NCI-H510A (cell line): Measurements from ENCODE around the gene PHF1.
A peak's percentile ranks its signal among the peaks of the same experiment; 100 is the strongest.
"Not testable (repeated sequence)": the region's sequence is repeated elsewhere in the genome, so short reads cannot be mapped to it uniquely, and the experiment has no call there.

ENCODE experiments used
- DNase-seq: peaks from one replicate; lab custom pipeline; 2025; lab: John Stamatoyannopoulos, UW

Gene PHF1

DNA sequence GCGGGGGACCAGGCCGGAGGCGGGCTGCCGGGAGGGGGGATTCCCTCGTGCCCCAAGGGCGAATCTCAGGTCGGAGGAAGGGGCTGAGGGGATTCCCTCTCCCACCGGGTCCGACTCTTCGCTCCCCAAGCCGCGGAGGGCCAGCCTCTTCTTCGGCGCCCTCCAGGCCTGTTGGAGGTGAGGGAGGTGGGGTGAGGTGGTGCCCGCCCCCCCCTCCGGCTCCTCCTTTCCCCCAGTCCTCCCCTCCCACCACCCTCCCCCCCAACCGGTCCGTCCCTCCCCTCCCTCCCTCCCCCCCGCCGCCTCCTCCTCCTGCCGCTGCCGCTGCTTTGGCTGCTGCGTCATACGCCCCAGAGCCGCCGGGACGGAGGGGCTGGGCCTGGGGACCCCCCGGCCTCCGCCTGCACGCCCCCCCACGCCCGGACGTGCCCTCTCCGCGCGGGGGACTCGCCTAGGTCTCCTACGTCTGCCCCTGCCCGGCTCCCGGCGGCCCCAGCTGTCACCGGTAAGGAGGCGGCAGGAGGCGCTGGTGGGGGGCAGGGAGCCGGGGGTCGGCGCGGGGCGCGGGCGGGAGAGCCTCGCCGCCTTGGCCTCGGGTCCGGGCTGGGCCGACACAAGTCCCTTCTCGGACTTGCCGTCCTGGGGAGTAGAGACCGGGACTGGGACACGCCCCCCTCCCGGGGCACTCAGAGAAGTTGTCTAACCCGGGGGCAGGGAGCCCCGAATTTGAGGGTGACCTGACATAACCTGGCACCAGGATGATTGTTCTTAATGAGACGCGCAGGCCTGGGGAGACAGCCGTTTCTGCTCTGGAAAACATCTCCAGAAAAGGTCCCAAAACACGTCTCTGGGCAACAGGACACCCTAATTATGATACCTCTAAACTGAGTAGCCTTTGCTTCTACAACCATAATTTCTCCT, at the start of gene PHF1:
Gene PHF1, plus strand, starts transcription at position 304 of the 921 bp plus-strand sequence. CDS start 1,250 bp downstream, outside the sequence.
- peak; percentile 89 for DNase-seq

DNA sequence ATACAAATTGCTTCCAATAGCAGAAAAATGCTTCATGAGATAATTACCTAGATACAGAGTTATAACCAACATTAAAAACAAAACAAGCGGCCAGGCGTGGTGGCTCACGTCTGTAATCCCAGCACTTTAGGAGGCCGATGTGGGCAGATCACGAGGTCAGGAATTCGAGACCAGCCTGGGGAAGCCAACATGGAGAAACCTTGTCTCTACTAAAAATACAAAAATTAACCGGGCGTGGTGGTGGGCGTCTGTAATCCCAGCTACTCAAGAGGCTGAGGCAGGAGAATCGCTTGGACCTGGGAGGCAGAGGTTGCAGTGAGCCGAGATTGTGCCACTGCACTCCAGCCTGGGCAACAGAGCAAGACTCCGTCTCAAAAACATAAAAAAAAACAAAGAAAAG, 47.3 kb upstream of the PHF1 start:
- not testable (repeated sequence) for DNase-seq

DNA sequence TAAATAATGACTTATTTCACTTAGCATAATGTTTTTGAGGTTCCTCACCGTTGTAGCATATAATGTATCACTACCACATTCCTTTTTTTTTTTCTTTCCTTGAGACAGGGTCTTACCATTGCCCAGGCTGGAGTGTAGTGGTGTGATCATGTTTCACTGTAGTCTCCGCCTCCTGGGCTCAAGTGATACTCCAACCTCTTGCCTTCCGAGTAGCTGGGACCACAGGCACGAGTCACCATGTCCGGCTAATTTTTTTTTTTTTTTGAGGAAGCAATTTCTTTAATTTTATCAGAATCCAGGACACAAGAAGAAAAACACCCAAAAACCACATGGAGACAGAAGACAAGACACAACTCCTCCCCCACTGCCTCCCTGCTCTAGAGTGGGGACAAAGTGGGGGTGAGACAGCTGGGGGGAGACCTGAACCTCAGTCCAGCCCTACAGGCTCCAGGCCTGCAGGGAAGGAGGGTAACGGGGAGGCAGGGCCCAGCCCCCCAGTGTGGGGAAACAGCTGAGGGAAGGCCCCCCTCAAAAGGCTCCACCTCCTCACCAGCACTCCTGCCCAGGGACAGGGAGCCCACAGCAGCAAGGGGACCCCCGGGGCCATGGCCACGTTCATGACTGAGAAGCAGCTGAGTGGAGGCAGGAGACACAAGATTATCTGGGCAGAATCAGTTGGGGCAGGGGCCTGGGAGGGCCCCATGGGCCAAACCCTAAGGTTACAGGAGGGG, 46.2 kb upstream of the PHF1 start:
- peak; percentile 68 for DNase-seq

DNA sequence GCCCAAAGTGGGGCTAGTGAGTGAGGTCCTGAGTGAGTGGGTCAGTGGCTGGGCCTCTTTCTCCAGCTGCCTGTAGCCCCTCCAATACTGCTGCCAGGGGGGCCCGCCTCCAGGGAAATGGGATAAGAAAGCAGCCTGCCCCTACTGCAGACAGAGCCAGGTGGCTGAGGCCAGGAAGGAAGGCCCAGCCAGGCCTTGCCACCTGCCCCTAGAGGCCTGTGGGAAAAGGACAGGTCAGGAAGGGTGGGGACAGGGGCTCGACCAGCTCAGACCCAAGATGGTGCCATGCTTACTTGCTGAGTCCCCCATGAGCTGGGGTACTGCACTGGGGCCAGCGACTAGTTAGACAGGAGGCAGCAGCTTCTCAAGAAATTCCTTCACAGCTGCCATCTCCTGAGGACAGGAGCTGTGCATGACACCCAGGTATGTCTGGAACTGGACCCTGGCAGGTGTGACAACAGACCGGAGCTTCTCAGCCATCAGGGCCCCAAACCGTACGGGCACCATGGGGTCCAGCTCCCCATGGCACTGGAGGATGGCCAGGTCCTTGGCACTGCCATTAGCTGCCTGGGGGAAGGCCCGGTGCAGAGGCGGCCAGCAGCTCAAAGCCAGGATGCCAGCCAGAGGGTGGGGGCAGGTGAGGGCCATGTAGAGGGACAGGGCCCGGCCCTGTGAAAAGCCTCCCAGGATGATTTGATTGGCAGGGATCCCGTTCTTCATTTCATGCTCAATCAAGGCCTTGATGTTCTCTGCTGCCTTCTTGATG, 45.4 kb upstream of the PHF1 start:
- not testable (repeated sequence) for DNase-seq

DNA sequence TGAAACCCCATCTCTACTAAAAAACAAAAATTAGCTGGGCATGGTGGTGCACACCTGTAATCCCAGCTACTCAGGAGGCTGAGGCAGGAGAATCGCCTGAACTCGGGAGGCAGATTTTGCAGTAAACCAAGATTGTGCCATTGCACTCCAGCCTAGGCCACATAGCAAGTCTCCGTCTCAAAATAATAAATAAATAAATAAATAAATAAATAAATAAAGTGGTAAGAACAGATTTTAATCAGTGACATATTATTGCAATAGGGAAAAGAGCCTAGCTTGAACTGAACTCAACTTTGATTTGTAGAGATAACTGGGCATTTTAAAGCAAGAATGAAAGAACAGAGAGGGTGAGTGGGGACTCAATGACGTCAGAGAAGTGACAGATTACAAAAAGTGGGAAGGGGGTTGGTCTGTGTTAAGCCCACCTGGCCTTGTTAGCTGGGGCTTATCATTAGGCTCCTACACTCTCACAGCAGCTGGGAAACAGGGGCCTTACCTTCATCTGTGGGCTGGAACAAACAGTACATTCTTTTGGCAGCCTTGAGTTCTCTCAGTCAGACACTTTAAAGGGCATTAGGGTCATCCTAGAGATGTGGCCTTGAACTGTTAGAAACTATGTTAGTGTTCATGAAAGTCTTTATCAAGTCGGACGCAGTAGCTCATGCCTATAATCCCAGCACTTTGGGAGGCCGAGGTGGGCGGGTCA, 43.7 kb upstream of the PHF1 start:
- DNase-seq, result no peak

DNA sequence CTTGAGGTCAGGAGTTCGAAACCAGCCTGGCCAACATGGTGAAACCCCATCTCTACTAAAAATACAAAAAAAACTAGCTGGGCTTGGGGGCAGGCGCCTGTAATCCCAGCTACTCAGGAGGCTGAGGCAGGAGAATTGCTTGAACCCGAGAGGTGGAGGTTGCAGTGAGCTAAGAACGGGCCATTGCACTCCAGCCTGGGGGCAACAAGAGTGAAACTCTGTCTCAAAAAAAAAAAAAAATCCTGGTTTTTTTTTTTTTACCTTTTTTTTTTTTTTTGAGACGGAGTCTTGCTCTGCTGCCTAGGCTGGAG, 43.1 kb upstream of the PHF1 start:
- not testable (repeated sequence) for DNase-seq

DNA sequence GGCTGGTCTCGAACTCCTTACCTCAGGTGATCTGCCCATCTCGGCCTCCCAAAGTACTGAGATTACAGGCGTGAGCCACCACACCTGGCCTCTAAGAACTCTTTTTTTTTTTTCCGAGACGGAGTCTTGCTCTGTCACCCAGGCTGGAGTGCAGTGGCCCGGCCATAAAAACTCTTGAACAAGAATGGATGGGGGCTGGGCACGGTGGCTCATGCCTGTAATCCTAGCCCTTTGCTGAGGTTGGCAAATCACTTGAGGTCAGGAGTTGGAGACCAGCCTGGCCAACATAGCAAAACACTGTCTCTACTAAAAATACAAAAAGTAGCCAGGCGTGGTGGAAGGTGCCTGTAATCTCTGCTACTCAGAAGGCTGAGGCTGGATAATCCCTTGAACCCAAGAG, 38.9 kb upstream of the PHF1 start:
- not testable (repeated sequence) for DNase-seq

DNA sequence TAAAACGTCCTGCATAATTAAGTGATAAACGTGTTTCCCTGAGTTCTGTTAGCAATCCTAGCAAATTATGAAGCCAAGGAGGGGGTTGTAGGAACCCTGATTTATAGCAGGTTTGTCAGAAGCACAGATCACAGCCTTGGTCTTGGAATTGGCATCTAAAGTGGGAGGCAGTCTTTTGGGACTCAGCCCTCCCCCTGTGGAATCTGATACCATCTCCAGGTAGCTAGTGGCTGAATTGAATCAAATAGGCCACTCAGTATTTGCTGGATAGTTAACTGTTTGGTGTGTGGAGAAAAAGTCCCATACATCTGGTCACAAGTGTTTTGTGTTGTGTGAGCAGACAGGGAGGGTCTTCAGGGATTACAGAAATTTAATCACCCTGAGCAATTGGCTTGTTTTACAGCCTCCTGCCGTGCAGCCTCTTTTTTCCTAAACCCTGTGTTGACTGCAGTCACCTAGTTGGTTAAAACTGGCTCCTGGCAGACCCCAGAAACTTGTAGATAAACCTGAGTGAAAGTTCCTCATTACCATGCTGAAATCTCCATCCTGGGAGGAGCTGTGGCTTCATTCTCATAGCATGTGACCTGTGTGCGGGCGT, 38.2 kb upstream of the PHF1 start:
- no peak for DNase-seq

DNA sequence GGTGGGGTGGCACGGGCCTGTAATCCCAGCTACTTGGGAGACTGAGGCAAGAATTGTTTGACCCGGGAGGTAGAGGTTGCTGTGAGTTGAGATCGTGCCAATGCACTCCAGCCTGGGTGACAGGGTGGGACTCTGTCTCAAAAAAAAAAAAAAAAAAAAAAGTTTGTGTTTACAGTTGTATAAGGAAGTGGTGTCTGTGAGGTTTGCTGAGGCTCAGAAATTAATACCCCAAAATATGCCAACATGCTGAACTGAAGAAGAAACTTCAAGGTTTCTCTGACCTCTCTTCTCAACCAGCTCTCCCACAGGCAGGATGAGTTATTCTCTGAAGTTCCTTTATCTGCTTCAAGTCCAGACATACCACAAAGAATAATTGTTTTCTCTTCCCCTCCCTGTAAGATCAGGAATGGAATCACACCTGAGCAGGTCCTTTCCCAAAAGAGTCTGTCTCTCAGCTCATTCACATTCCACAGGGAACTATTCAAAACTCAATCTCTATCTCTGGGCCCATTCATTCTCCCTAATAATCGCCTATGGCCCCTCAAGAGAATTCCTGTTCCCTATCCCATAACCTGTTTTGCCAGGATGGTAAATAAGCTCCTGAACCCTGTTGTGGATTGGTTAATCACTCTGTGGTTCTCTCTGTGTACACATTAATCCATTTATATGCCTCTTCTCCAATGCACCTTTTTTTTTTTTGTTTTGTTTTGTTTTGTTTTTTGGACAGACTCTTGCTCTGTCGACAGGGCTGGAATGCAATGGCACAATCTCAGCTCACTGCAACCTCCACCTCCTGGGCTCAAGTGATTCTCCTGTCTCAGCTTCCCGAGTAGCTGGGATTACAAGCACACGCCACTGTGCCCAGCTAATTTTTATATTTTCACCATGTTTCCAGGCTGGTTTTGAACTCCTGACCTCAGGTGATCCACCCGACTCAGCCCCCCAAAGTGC, 36.6 kb upstream of the PHF1 start:
- no peak for DNase-seq

DNA sequence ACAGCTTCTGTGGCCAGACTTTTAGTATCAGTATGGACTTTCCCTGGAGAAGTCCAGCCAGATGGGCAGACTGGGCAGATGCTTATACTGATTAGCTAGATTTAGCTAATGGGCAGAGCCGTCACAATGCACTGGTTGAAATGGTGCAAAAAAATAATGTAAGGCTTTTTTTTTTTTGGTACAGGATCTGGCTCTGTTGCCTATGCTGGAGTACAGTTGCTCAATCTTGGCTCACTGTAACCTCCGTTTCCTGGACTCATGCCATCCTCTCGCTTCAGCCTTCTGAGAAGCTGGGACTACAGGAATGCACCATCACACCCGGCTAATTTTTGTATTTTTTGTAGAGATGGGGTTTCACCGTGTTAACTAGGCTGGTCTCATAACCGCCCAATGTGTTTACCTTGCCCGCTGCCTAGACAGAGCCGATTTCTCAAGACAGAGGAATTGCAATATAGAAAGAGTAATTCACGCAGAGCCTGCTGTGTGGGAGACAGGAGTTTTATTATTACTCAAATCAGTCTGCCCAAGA, 35.6 kb upstream of the PHF1 start:
- no peak for DNase-seq

DNA sequence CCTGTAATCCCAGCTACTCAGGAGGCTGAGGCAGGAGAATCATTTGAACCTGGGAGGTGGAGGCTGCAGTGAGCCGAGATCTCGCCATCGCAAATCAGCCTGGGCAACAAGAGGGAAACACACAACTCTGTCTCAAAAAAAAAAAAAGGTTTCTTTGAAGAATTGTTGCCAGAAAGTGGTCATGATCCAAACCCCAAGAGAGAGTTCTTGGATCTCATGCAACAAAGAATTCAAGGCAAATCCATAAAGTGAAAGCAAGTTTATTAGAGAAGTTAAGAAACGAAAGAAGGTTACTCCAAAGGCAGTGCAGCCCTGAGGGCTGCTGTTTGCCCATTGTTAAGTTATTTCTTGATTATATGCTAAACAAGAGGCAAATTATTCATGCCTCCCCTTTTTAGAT, 33.6 kb upstream of the PHF1 start:
- DNase-seq, result no peak

DNA sequence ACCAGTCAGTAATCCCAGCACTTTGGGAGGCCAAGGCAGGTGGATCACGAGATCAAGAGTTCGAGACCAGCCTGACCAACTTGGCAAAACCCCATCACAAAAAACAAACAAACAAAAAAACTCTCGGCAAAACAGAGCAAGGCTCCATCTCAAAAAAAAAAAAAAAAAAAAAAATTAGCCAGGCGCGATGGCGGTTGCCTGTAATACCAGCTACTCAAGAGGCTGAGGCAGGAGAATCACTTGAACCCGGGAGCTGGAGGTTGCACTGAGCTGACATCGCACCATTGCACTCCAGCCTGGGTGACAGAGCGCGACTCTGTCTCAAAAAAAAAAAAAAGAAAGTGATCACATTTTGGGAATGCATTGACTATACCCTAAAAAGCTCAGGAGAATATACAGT, 31.6 kb upstream of the PHF1 start:
- not testable (repeated sequence) for DNase-seq

DNA sequence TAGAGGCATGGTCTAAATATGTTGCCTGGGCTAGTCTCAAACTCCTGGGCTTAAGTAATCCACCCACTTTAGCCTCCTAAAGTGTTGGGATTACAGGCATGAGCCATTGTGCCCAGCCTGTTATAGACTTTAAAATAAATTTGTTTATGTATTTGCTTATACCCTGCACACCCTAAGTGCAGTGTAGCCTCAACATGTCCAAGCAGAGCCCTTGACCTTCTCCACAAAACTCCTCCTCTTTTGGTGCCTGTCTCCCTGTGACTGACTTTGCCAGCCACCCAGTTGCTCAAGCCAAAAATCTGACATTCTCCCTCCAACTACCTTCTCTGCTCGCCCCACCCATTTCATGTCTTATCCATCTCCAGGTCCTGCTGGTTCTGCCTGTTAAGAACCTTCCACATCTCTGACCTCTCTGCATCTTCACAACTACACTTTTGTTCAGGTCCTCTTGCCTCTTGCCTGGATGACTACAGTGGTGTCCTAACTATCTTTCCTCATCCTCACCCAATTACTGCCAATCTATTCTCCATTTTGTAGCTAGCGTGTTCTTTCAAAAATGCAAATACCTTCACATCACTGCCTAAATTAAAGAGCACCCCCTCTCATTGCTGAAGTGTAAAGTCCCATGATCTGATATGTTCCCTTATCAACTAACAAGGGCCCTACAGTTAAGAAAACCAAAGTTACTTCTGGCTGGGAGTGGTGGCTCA, 30.4 kb upstream of the PHF1 start:
- no peak for DNase-seq

DNA sequence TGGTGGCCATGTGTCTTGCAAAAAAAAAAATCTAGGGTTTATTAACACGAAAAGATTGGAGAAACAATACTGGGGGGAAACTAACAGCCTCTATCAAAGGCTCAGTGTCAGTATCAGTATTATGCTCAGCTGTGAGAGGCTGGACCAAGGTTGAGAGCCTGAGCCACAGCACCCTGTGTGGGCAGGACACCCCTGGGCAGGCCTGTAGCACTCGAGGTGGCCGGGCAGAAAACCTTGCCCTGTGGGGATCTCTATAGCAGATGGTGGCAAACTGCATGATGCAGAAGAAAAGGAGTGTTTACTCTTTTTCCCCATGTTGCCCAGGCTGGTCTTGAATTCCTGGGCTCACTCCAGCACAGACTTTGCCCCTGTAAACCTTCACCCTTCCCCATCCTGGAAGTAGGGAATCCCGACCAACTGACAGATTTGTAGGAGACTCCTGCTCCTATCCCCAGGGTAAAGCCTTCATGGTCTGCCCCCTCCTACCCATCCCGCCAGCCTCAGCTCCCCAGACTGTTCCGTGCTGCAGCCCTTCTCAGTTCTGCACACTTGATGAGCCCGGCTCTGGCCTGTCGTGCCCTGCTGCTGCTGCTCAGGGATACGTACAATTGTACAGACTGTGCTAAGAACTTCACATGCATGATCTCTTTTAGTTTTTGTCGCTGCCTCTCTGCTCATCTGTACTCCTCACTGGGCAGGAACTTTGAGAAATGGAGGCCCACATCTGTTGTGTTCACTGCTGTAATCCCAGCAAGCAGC, 27.2 kb upstream of the PHF1 start:
- DNase-seq, result no peak

DNA sequence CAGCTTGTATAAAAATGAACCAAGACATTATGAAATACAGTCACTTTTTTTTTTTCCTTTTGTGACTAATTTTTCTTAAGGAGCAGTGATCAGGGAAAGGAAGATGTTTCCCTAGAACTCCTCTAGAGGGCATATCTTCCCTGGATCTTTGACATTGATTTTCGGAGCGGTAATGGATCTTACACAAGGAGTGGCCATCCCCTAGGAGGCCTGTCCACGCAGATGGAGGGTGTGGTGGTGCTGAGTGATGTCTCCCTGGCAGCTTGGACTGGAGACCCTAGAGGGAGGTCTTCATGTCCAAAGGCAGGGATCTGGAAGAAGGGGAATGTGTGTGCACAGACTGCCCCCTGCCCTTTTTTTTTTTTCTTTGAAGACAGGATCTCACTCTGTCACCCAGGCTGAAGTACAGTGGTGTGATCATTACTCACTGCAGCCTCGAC, 26.2 kb upstream of the PHF1 start:
- DNase-seq, result no peak

DNA sequence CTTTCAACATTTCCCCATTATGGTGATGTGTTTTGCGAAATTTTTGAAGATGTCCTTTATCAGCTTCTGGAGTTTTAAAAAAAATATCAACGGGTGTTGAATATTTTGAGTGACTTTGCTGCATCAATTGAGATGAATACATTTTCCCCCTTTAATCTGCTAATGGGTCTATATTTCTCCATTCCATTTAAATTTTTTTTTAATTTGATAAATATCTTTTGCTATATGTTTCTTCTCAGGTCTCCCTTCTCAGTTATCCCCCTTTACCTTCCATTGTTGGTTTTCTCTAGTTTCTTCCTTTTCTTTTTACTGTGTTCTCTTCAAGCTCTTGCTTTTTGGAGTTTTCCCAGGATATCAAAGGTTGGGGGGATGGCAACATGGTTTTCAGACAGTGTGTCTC, 20.6 kb upstream of the PHF1 start:
- DNase-seq, result no peak

DNA sequence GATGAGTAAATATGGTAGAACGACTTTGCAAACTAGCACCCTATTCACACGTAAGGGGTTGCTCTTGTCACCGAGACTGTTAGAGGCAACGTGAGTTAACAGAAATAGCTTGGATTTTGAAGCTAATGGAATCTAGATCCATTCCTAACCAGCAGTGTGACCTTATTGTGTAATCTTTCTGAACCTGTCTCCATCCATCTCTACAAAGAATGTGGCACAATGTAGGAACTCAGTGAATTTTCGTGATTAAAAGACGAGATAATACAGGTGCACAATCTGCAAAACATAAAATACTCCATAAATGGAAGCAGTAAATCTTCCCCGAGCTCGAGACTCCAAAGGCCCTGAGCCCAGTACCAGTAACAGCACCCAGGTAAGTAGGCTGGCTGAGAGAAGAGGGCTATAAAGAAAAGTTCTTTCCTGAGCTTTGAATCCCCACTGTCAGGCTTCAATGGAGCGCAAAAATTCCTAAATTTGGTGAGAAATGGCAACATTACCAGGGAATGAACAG, 20.0 kb upstream of the PHF1 start:
- DNase-seq, result no peak

DNA sequence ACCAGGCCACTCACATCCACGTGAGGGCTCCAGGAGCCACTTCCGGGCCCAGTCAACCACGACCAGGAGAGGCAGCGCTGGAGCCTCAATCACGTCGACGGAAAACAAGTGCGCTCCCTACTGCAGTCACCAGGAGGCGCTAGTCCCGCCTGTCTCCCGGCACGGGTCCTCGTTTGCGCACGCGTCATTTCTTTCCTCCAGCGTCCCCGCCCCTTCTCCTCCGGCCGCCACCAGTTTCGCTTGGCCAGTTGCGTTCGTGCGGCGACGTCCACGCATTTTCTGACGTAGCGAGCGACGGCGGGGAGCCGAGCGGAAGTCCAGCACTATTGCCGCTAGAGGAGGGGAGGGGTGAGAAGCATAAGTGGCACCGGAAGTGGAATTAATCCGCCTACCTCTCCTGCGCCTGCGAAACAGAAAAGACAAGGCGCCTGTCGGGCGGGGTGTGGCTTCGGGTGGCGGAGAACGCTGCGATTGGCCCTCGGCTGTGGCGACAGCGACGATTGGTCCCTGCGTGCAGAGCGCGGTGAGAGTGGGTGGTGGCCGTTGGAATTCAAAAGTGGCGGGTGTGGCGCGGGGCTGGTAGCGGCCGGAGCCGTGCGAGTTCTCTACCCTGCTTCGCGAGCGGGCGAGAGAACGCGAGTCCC, 19.4 kb upstream of the PHF1 start, which contains the start of gene KIFC1:
Gene KIFC1, plus strand, starts transcription at position 546 of the 644 bp plus-strand sequence. CDS start 163 bp downstream, outside the sequence.
- DNase-seq, result peak; percentile 99
